HUES48 (cell line): ENCODE measurements around the gene DYSF.

ENCODE experiments used
- H3K27ac ChIP-seq: one replicate; pipeline ENCODE4 v1.7.0; 2013; ENCODE audit warnings: low read depth, low read length, inconsistent platforms
- H3K27me3 ChIP-seq: 2 replicates; pipeline ENCODE4 v1.6.1; 2013; ENCODE audit warnings: mild to moderate bottlenecking, low read length; ENCODE audit not compliant: control insufficient read depth, insufficient read depth
- H3K36me3 ChIP-seq: 2 replicates; pipeline ENCODE4 v1.6.1; 2013; ENCODE audit warnings: low read length; ENCODE audit not compliant: control insufficient read depth, insufficient read depth
- H3K4me1 ChIP-seq: 2 replicates; pipeline ENCODE4 v1.6.1; 2013; ENCODE audit warnings: mild to moderate bottlenecking, low read length; ENCODE audit not compliant: control insufficient read depth, insufficient read depth
- H3K4me3 ChIP-seq: 2 replicates; pipeline ENCODE4 v1.5.1; 2013; ENCODE audit warnings: mild to moderate bottlenecking, low read depth, low read length
- H3K9ac ChIP-seq: 2 replicates; pipeline ENCODE4 v1.6.1; 2013; ENCODE audit warnings: mild to moderate bottlenecking, low read depth, low read length, moderate library complexity
- H3K9me3 ChIP-seq: 2 replicates; pipeline ENCODE4 v1.6.1; 2013; ENCODE audit warnings: low read length; ENCODE audit not compliant: control insufficient read depth, insufficient read depth

The DYSF gene

DNA sequence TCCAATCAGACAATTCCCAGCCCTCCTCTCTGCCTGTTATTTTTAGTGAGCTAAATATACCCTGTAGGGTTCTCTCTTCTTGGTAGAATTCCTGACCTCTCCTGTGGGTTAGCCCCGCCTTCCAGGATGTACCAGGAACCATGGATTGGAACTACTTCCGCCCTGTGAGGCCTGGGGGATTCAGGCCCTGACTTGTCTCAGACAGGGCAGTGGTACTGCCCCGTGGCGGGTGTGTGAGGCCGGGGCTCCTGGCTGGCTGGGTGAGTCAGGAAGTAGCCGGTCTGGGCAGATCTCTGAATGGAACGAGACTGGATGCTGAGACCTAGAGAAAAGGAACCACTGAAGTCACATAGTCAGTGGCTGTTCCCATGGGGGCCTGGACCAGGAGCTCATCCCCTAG is 50.5 kb downstream of the DYSF start:
- Histone ChIP-seq H3K27me3 (no peaks in the 10 kb centered on the region), H3K9ac (no peak overlapping the region), H3K4me3 (no peak overlapping the region), H3K9me3 (no peaks in the 10 kb centered on the region), H3K4me1 (no peaks in the 10 kb centered on the region), H3K36me3 (no peaks in the 10 kb centered on the region), H3K27ac (no peak overlapping the region)

DNA sequence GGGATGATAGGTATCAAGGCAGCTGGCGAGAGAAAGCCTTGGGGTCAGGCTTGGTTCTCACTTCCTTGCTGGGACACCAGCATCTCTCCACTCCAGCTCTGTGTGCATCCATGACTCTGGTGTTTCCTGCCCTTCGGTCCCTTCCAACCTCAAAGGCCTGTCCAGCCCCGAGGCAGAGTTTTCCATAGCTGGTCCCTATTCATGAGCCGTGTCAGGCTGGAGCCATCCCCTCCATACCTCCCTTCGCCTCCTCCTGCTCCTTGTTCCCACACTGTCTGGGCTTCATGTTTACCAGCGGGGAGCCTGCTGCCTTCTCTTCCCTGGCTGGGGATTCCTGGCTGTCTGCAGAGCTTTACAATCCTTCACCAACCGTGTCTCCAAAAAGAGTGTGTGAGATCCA is 51.2 kb downstream of the DYSF start:
- Histone ChIP-seq H3K4me1 (no peaks in the 10 kb centered on the region), H3K27ac (no peak overlapping the region), H3K4me3 (no peak overlapping the region), H3K36me3 (no peaks in the 10 kb centered on the region), H3K27me3 (no peaks in the 10 kb centered on the region), H3K9ac (no peak overlapping the region), H3K9me3 (no peaks in the 10 kb centered on the region)

DNA sequence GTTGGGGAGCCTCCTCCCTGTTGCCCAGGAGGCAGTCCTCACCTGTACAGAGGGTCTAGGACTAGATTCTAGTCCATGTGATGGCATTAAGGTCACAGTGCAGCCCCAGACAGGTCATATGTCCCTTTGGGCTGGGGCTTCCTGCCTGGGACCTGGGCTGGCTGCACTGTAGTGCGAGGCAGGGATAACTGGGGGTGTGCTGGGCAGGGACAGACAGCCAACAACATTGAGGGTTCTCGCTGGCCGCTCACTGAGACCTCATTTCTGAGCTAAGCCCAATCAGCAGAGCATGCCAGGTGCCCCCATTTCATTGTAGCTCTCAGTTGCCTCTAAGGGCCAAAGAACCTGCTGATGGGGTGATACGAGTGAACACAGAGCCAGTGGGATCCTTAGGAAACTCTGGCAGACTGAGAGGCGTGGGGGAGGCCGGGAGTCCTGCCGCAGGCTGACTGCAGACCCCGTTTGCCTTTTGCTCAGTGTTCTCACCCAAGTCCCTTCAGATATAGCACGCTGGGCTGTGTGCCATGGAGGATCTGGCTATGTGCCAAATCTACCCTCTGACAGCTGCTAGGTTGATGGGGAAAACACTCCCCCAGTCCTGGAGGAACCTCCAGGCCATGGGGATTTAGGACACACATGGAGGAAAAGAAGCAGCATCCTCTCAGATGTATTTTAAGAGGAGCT is 51.9 kb downstream of the DYSF start:
- no peaks in the 10 kb centered on the region for H3K36me3 ChIP-seq
- no peaks in the 10 kb centered on the region for H3K9me3 ChIP-seq
- no peaks in the 10 kb centered on the region for H3K27me3 ChIP-seq
- no peak overlapping the region for H3K4me3 ChIP-seq
- no peak overlapping the region for H3K9ac ChIP-seq
- H3K27ac ChIP-seq, result no peak overlapping the region
- no peaks in the 10 kb centered on the region for H3K4me1 ChIP-seq

DNA sequence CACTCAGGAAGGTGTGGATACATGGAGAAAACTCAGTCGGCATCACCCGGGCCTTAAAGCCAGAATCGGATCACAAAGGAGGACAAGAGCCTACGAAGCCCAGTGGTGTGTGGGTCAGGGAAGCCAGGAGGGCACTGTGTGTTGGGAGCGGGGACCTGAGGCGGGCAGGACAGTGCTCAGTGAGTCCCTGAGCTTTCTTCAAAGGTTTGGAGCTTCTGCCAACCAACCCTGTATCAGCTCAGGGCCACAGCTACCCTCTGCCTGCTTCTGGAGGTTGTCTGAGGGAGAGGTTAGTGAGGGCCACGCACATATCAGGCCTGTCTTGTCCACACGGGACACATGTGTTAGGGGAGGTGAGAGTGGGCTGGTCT is 52.4 kb downstream of the DYSF start:
- Histone ChIP-seq H3K27me3 (no peaks in the 10 kb centered on the region), H3K27ac (no peak overlapping the region), H3K36me3 (no peaks in the 10 kb centered on the region), H3K4me3 (no peak overlapping the region), H3K9ac (no peak overlapping the region), H3K4me1 (no peaks in the 10 kb centered on the region), H3K9me3 (no peaks in the 10 kb centered on the region)

DNA sequence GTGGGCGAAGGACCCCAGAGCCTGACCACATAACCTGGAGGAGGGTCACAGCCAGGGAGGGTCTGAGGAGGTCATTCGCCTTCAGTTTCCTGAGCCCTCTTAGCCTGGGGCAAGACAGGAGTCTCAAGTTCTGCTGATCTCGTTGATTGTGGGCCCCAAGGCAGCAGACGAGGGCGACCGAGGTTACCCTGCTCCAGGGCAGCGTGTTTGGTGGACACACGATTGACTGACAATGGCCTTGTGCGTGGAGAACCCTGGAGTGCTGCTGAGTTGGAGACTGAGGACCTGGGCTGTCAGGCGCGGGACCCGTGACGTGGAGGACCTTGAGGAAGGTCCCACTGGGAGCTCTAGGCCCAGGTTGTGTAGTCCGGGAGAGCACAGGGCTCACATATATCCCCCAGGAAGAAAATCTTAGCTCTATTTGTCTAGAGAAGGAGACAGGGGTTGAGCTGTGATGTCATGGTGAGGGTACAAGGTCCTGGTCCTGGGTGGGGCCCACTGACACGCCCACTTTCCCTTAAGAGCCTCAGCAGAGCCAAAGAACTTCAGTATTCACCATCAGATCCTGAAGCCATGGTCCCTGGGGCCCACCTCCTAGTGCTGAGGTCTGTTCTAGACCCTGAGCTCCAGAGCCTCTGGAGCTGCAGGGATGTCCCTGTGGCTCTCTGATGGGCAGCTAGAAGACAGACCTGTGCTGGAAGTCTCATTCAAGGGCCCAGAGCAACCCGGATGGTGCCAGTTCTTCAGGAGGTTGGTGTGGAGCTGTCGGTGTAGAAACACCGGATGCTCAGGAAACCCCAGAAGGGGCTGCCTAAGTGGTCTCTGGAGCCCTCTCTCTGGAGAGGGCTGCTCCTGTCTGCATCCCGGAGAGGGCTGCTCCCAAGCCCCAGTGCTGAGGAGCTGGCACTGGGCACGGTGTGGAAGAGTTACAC is 53.1 kb downstream of the DYSF start:
- Histone ChIP-seq H3K36me3 (no peaks in the 10 kb centered on the region), H3K4me1 (no peaks in the 10 kb centered on the region), H3K9me3 (no peaks in the 10 kb centered on the region), H3K4me3 (no peak overlapping the region), H3K27ac (no peak overlapping the region), H3K9ac (no peak overlapping the region), H3K27me3 (no peaks in the 10 kb centered on the region)

DNA sequence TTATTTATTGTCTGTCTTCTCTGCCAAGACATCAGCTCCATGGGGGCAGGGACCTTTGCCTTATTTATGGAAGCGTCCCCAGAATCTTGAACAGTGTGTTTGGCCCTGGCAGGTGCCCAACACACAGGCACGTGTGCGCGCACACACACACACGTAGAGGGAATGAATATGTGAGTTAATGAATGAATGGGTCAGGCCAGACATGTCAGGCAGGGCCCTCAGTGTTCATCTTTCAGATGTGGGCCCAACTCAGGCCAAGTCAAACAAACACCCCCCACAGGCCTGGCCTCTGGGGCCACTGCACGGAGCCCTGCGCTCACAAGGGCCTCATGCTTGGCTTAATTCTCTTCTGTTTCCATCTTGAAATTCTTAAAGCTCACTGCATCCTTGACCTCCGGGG is 54.1 kb downstream of the DYSF start:
- no peaks in the 10 kb centered on the region for H3K36me3 ChIP-seq
- no peaks in the 10 kb centered on the region for H3K9me3 ChIP-seq
- no peak overlapping the region for H3K9ac ChIP-seq
- no peak overlapping the region for H3K4me3 ChIP-seq
- no peaks in the 10 kb centered on the region for H3K27me3 ChIP-seq
- no peak overlapping the region for H3K27ac ChIP-seq
- no peaks in the 10 kb centered on the region for H3K4me1 ChIP-seq

DNA sequence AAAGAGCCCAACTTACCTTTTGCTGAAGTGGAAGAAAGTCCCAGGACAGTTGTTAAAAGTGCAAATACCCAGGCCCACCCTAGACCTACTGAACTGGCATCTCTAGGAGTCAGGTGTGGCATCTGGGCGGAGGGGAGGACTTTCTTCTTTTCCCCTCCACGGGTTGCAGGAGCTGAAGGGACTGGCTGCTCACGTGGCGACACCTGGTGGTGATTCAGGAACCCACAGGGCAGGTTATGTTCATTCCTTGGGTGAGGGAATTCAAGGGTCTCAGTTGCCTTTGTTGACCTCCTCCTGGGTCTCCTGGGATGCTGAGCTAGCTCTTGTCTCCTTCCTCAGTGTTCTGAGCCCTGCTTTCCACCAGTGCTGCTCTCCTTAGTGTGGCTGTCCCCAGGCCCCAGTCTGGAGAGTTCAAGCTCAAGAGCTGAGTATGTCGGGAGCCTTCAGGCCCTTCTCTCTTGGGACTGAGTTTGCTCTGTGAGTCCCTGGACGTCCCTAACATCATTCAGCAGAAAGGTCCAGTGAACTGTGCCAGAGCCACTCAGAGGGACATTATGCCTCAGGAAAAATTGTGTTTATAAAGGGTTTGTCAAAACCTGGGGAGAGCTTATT is 56.9 kb downstream of the DYSF start:
- no peak overlapping the region for H3K9ac ChIP-seq
- no peak overlapping the region for H3K27ac ChIP-seq
- no peaks in the 10 kb centered on the region for H3K4me1 ChIP-seq
- no peak overlapping the region for H3K4me3 ChIP-seq
- no peaks in the 10 kb centered on the region for H3K27me3 ChIP-seq
- no peaks in the 10 kb centered on the region for H3K9me3 ChIP-seq
- no peaks in the 10 kb centered on the region for H3K36me3 ChIP-seq

DNA sequence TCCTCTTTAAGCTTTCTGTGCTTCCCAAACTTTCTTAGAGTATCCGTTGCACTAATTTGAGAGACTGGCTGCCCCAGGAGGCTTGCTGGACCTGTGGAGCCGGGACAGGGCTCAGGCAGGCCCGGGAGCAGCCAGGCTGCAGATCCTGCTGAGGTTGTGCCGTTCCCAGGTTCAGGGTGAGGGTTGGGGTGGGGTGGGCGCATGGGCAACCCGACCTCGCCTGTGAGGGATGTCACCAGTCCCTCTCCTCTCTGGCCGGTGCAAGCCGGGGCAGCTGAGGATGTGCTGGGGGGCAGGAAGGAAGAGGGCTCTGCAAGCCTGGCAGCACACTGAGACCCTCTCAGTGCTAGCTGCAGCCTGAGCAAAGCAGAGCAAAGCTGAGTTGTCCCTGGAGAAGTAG is 57.6 kb downstream of the DYSF start:
- Histone ChIP-seq H3K27ac (no peak overlapping the region), H3K36me3 (no peaks in the 10 kb centered on the region), H3K27me3 (no peaks in the 10 kb centered on the region), H3K9ac (no peak overlapping the region), H3K9me3 (no peaks in the 10 kb centered on the region), H3K4me3 (no peak overlapping the region), H3K4me1 (no peaks in the 10 kb centered on the region)

DNA sequence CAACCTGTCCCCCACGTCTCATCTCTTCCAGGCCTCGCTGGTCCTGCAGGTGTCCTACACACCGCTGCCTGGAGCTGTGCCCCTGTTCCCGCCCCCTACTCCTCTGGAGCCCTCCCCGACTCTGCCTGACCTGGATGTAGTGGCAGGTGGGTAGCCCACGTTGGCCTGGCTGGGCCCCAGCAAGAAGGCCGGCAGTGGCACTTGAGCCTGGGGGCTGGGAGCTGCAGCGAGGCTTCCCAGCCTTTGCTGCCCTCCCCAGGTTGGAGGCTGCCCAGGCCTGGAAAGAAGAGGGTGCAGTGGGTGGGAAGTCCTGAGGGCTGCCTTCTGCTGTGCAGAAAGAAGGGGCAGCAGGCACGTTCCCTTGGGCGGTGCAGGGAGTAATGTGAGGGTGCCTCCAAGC is 58.4 kb downstream of the DYSF start:
- no peak overlapping the region for H3K27ac ChIP-seq
- no peaks in the 10 kb centered on the region for H3K4me1 ChIP-seq
- H3K9ac ChIP-seq, result no peak overlapping the region
- no peaks in the 10 kb centered on the region for H3K36me3 ChIP-seq
- H3K9me3 ChIP-seq, result no peaks in the 10 kb centered on the region
- H3K27me3 ChIP-seq, result no peaks in the 10 kb centered on the region
- H3K4me3 ChIP-seq, result no peak overlapping the region

DNA sequence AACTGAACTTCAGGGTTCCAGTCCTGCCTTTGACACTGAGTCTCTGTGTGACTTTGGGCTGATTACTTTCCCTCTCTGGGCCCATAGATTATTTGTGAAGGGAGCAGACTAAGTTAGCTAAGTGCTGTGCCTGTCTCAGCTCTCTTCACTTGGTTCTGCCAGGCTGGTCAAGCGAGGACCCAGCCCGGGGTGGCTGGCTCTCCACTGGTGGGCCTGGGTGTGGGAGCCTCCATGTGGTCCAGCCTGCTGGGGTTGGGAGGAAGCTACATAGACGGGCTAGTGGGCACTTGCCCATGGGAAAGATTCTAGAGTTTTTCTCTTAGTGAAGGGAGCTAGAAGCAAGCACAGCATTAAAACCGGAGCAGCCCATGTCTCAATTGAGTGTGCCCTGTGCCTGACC is 59.0 kb downstream of the DYSF start:
- no peaks in the 10 kb centered on the region for H3K36me3 ChIP-seq

DNA sequence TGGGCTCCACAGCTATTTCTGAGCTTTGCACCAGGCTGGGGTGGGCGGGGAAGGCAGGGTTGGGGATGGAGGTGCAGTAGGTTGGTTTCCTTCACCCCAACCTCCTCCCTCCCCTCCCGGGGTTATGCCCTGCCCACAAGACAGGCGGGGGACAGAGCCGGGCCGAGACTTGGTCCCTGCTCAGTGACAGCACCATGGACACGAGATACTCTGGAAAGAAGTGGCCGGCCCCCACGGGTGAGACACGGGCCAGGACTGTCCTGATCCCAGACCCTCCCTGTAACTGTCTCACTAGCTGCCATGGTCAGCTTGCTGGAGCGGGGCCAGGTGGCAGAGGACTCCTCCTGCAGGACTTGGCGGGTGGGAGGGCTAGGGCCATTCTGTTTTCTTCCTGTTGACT is 59.7 kb downstream of the DYSF start:
- no peak overlapping the region for H3K9ac ChIP-seq
- H3K4me1 ChIP-seq, result no peaks in the 10 kb centered on the region
- H3K9me3 ChIP-seq, result no peaks in the 10 kb centered on the region
- H3K27ac ChIP-seq, result no peak overlapping the region
- H3K4me3 ChIP-seq, result no peak overlapping the region
- H3K36me3 ChIP-seq, result no peaks in the 10 kb centered on the region
- no peaks in the 10 kb centered on the region for H3K27me3 ChIP-seq

More for the DNA sequence above, 59.0 kb downstream of the DYSF start:
- no peaks in the 10 kb centered on the region for H3K4me1 ChIP-seq
- H3K27ac ChIP-seq, result no peak overlapping the region
- no peak overlapping the region for H3K9ac ChIP-seq
- H3K27me3 ChIP-seq, result no peaks in the 10 kb centered on the region
- H3K9me3 ChIP-seq, result no peaks in the 10 kb centered on the region
- H3K4me3 ChIP-seq, result no peak overlapping the region
